ENCODE results near the gene WRAP73.

WRAP73 gene

DNA sequence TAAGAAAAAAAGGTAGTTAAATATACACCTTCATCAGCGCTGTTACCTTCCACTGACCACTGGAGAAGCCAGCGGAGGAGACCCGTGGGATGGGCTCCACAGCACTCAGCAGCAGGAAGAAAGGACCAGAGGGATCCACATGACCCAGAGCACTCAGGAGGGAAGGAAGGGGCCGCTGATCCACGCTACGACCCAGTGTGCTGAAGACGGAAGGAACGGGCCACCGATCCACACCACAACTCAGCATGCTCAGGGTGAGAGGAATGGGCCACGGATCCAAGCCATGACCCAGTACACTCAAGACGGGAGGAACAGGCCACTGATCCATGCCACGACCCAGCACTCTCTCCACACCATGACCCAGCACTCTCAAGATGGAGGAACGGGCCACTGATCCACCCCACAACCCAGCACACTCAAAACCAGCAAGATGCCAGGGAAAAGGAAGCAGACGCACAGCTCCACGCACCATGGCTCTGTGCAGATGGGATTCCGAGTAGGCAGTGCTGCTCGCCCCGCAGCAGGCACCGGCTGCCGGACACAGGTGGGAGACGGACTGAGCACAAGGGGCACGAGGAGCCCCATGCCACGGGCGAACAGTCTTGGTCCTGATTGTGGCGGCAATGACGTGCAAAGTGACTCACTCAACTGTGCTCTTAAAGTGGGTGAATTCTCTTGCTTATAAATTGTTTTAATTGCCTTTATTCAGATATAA is 8.7 kb downstream of the WRAP73 start:
- Histone ChIP-seq H3K4me1 (ENCODE audit: control insufficient read depth in 1 of 2, insufficient read depth in 2 of 2, low read length in 2 of 2) (no peaks in the 10 kb centered on the region), H3K4me3 (ENCODE audit: low read depth in 1 of 2, low read length in 2 of 2) (no peak overlapping the region), H3K27ac (ENCODE audit: low read length) (no peak overlapping the region), H3K36me3 (ENCODE audit: control insufficient read depth in 1 of 2, insufficient read depth in 2 of 2, low read length in 2 of 2) (peaks cover 24 to 63% of the 10 kb centered on the region in 2 donors), H3K9me3 (ENCODE audit: control insufficient read depth in 1 of 2, low read length in 2 of 2) (no peaks in the 10 kb centered on the region), H3K27me3 (ENCODE audit: low read depth, low read length) (no peaks in the 10 kb centered on the region)

DNA sequence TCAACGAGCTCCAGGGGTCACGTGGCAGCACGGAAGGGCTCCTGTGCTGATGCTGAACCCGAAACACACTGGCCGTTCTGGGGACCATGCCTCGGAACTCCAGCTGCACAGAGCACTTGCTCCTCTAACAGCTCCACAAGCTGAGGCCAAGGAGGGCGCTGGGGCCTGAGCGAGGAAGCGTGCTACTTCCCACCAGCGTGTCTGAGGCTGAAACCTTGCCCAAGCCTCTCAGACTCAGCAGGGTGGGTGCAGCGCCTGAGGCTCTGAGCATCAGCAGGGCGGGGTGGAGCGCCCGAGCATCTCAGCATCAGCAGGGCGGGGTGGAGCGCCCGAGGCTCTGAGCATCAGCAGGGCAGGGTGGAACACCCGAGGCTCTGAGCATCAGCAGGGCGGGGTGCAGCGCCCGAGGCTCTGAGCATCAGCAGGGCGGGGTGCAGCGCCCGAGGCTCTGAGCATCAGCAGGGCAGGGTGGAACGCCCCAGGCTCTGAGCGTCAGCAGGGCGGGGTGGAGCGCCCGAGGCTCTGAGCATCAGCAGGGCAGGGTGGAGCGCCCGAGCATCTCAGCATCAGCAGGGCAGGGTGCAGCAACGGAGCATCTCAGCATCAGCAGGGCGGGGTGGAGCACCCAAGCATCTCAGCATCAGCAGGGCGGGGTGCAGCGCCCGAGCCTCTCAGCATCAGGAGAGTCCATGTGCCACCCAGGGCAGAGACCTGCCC is 9.6 kb downstream of the WRAP73 start:
- Histone ChIP-seq H3K27ac (ENCODE audit: low read length) (no peak overlapping the region), H3K9me3 (ENCODE audit: control insufficient read depth in 1 of 2, low read length in 2 of 2) (no peaks in the 10 kb centered on the region), H3K36me3 (ENCODE audit: control insufficient read depth in 1 of 2, insufficient read depth in 2 of 2, low read length in 2 of 2) (peaks cover 21 to 63% of the 10 kb centered on the region in 2 donors), H3K4me3 (ENCODE audit: low read depth in 1 of 2, low read length in 2 of 2) (no peak overlapping the region), H3K27me3 (ENCODE audit: low read depth, low read length) (no peaks in the 10 kb centered on the region), H3K4me1 (ENCODE audit: control insufficient read depth in 1 of 2, insufficient read depth in 2 of 2, low read length in 2 of 2) (no peaks in the 10 kb centered on the region)

DNA sequence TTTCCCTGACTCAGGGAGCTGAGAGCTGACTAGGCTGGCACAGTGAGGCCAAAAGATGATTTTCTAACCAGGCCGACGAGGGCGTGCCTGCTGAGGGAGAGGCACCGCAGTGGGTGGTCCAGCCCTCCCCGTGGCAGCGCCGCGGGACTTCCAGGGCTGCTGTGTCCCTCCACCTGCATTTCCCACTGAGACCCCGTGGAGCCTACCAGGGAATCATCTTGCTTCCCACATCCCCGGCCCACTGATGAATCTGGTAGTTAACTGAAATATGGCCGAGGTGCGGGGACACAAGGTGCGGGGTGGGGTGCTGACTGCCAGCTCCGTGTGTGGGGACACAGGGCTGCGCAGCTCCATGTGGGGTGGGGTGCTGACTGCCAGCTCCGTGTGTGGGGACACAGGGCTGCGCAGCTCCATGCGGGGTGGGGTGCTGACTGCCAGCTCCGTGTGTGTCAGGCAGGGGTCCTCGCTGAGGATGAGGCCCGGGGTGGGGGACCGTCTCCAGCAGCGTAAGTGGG is 10.4 kb downstream of the WRAP73 start:
- Histone ChIP-seq H3K27ac (ENCODE audit: low read length) (no peak overlapping the region), H3K9me3 (ENCODE audit: control insufficient read depth in 1 of 2, low read length in 2 of 2) (no peaks in the 10 kb centered on the region), H3K4me3 (ENCODE audit: low read depth in 1 of 2, low read length in 2 of 2) (no peak overlapping the region), H3K4me1 (ENCODE audit: control insufficient read depth in 1 of 2, insufficient read depth in 2 of 2, low read length in 2 of 2) (no peaks in the 10 kb centered on the region), H3K36me3 (ENCODE audit: control insufficient read depth in 1 of 2, insufficient read depth in 2 of 2, low read length in 2 of 2) (peaks cover 26 to 65% of the 10 kb centered on the region in 2 donors), H3K27me3 (ENCODE audit: low read depth, low read length) (no peaks in the 10 kb centered on the region)

DNA sequence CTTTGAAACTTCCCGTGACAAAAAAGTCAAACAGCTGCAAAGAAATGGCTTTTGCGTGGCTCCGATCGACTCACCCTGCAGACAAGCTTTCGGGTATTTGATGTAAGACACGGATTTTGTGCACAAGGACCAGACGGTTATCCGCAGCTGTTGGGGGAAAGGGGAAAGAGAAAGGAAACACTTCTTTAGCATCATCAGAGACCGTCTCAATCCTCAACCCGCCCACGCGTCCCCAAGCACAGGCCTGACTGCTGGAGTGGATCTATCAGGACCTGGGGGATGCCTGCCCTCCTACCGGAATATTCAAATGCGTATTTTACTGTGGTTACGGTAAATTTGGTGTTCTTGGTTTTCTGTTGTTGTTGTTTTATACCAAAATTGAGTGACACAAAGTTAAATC is 11.2 kb downstream of the WRAP73 start:
- Histone ChIP-seq H3K4me1 (ENCODE audit: control insufficient read depth in 1 of 2, insufficient read depth in 2 of 2, low read length in 2 of 2) (no peaks in the 10 kb centered on the region), H3K4me3 (ENCODE audit: low read depth in 1 of 2, low read length in 2 of 2) (no peak overlapping the region), H3K36me3 (ENCODE audit: control insufficient read depth in 1 of 2, insufficient read depth in 2 of 2, low read length in 2 of 2) (peaks cover 32 to 73% of the 10 kb centered on the region in 2 donors), H3K27ac (ENCODE audit: low read length) (no peak overlapping the region), H3K9me3 (ENCODE audit: control insufficient read depth in 1 of 2, low read length in 2 of 2) (no peaks in the 10 kb centered on the region), H3K27me3 (ENCODE audit: low read depth, low read length) (no peaks in the 10 kb centered on the region)

DNA sequence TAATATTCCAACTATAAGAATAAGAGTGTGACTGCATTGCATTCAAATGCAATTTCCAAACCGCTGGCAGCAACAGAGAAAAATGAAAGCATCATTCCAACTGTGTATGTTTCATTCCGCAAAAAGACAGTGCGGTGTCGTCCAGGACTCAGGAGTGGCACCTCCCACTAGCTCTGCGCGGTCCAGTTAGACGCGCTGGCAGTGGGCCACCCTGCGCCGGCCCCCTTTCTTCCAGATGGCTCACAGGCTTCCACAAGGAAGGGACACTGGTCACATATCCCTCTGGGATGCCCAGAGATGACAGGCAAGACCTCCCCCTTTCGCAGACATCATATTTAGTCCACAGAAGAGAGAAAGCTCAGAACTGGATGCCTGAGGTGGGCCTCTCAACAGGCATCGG is 11.9 kb downstream of the WRAP73 start:
- H3K27ac ChIP-seq (ENCODE audit: low read length) = no peak overlapping the region
- H3K36me3 ChIP-seq (ENCODE audit: control insufficient read depth in 1 of 2, insufficient read depth in 2 of 2, low read length in 2 of 2) = peaks cover 35 to 76% of the 10 kb centered on the region in 2 donors
- no peaks in the 10 kb centered on the region for H3K9me3 ChIP-seq (ENCODE audit: control insufficient read depth in 1 of 2, low read length in 2 of 2)
- H3K27me3 ChIP-seq (ENCODE audit: low read depth, low read length) = no peaks in the 10 kb centered on the region
- H3K4me1 ChIP-seq (ENCODE audit: control insufficient read depth in 1 of 2, insufficient read depth in 2 of 2, low read length in 2 of 2) = no peaks in the 10 kb centered on the region
- H3K4me3 ChIP-seq (ENCODE audit: low read depth in 1 of 2, low read length in 2 of 2) = no peak overlapping the region

DNA sequence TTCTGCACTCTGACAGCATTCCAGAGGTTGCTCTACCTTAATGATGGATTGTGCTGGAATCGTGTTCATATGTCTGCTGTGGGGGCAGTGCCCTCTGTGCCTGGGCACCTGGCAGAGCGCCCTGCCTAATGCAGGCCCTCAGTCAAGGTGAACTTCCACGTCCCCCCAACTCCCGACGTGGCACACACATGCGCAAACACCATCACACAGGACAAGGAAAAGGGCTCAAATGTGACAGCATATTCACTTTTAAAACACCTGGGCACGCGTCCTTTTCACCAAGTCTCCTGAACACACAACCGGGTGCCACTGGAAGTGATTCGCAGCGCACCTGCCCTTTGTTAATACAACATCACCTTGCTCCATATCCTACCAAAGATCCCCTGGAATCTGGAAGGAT is 13.4 kb downstream of the WRAP73 start:
- H3K36me3 ChIP-seq (ENCODE audit: control insufficient read depth in 1 of 2, insufficient read depth in 2 of 2, low read length in 2 of 2) = peaks cover 35 to 87% of the 10 kb centered on the region in 2 donors
- no peak overlapping the region for H3K4me3 ChIP-seq (ENCODE audit: low read depth in 1 of 2, low read length in 2 of 2)
- H3K9me3 ChIP-seq (ENCODE audit: control insufficient read depth in 1 of 2, low read length in 2 of 2) = no peaks in the 10 kb centered on the region
- no peaks in the 10 kb centered on the region for H3K27me3 ChIP-seq (ENCODE audit: low read depth, low read length)
- no peak overlapping the region for H3K27ac ChIP-seq (ENCODE audit: low read length)
- H3K4me1 ChIP-seq (ENCODE audit: control insufficient read depth in 1 of 2, insufficient read depth in 2 of 2, low read length in 2 of 2) = no peaks in the 10 kb centered on the region

DNA sequence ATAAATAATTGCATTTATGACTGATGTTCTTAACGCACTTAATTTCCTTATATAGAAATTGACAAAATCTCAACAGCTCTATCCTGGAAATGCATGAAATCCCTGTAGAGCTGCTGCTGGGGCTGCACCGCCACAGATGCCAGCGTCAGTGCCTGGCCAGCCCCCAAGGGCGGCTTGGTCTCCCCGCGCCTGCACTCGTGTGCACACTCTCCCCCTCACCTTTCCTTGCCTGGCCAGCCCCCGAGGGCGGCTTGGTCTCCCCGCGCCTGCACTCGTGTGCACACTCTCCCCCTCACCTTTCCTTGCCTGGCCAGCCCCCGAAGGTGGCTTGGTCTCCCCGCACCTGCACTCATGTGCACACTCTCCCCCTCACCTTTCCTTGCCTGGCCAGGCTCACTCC is 13.8 kb downstream of the WRAP73 start:
- no peaks in the 10 kb centered on the region for H3K27me3 ChIP-seq (ENCODE audit: low read depth, low read length)
- H3K27ac ChIP-seq (ENCODE audit: low read length) = no peak overlapping the region
- H3K36me3 ChIP-seq (ENCODE audit: control insufficient read depth in 1 of 2, insufficient read depth in 2 of 2, low read length in 2 of 2) = peaks cover 35 to 88% of the 10 kb centered on the region in 2 donors
- H3K4me3 ChIP-seq (ENCODE audit: low read depth in 1 of 2, low read length in 2 of 2) = no peak overlapping the region
- H3K9me3 ChIP-seq (ENCODE audit: control insufficient read depth in 1 of 2, low read length in 2 of 2) = no peaks in the 10 kb centered on the region
- no peaks in the 10 kb centered on the region for H3K4me1 ChIP-seq (ENCODE audit: control insufficient read depth in 1 of 2, insufficient read depth in 2 of 2, low read length in 2 of 2)

DNA sequence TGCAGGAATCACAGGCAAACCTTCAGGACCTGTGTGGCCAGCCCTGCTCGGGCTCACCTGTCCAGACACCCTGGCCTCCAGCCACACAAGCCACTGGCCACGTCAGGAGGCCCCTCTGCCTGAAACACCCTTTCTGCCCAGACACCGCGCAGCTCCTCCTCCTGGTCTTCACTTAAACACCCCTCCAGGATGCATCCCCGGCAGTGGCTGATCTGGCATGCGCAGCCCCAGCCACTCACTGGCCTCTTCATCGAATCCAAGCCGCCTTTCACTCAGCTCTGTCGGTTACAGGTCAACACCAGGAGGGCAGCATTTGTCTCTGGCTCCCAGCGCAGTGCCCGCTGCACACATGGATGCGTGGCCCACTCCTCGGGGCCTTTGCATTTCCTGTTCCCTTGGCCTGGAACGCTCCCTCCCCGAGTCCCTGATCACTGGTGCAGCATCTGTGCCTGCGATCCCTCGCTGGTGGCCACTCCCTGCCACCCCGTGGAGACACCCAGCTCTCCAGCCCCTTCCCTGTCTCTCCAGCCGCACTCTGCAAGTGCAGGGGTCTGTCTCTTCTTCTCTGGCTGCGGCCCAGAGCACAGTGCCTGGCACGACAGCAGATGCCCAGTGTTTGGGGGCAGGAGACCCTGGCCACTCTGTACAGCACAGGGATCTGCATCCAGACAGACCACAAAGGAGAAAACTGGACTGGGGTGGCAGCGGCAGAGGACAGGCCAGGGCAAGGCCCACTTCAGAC is 15.7 kb downstream of the WRAP73 start:
- peaks cover 37 to 93% of the 10 kb centered on the region in 2 donors for H3K36me3 ChIP-seq (ENCODE audit: control insufficient read depth in 1 of 2, insufficient read depth in 2 of 2, low read length in 2 of 2)
- H3K4me3 ChIP-seq (ENCODE audit: low read depth in 1 of 2, low read length in 2 of 2) = no peak overlapping the region
- H3K4me1 ChIP-seq (ENCODE audit: control insufficient read depth in 1 of 2, insufficient read depth in 2 of 2, low read length in 2 of 2) = no peaks in the 10 kb centered on the region
- H3K27me3 ChIP-seq (ENCODE audit: low read depth, low read length) = no peaks in the 10 kb centered on the region
- no peak overlapping the region for H3K27ac ChIP-seq (ENCODE audit: low read length)
- H3K9me3 ChIP-seq (ENCODE audit: control insufficient read depth in 1 of 2, low read length in 2 of 2) = no peaks in the 10 kb centered on the region

DNA sequence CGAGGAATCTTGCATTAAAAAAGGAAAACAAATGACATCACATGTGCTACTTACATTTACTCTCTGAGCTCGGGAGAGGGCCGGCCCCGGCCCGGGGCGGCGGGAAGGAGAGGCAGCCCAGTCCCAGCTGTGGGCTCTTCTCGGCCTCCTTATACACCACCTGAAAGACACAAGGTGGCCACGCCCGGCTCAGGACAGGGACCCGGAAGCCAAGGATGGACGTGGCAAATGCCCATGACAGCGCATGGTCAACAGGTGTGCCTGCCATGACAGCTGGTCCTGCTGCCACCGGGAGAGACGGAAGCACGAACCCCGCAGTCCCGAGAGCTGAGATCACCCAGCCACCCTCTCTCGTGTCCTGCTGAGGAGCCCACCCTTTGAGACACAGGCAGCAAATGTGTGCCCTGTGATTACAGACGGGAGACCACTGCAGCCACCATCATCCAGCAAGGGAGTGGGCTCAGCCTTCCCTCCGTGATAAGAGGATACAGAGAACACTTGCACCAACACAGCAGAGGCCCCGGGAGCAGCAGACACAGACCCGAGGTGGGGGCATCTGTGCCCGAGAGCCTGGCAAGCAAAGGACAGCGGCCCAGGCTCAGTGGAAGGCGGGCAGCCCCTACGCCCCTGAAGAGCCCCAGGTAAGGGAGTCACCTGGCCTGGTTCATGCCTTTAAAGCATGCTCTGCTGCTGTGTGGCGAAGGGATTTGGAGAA is 16.4 kb downstream of the WRAP73 start:
- Histone ChIP-seq H3K4me1 (ENCODE audit: control insufficient read depth in 1 of 2, insufficient read depth in 2 of 2, low read length in 2 of 2) (no peaks in the 10 kb centered on the region), H3K27ac (ENCODE audit: low read length) (no peak overlapping the region), H3K9me3 (ENCODE audit: control insufficient read depth in 1 of 2, low read length in 2 of 2) (no peaks in the 10 kb centered on the region), H3K4me3 (ENCODE audit: low read depth in 1 of 2, low read length in 2 of 2) (no peak overlapping the region), H3K36me3 (ENCODE audit: control insufficient read depth in 1 of 2, insufficient read depth in 2 of 2, low read length in 2 of 2) (peaks cover 38 to 99% of the 10 kb centered on the region in 2 donors), H3K27me3 (ENCODE audit: low read depth, low read length) (no peaks in the 10 kb centered on the region)

DNA sequence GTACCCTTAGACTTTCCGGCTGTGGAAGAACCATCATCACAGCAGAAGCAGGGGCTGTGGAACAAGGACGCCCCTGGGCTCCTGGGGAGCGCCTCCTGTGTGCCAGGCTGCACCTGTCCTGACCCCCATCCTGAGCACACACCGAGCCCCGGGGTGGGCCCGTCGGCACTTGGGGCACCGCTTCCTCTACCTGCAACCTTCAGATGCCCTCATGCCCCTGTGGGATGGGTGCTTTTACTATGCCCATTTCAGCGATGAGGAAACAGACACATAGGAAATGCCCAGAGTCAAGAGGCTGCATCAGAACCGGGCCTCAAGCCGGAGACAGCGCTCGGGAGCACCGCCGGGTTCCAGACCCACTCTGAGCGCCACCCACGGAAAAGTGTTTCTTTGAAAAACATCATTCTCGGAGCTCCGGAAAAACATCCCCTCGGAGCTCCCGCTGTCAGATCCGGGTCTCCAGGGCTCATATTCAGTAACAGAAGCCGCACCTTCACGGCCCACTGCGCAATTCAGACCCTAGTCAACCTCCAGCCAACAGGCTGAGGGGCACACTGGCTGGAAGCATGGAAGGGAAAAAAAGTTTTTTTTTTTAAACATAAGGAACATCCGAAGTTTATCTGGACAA is 17.1 kb downstream of the WRAP73 start:
- Histone ChIP-seq H3K4me3 (ENCODE audit: low read depth in 1 of 2, low read length in 2 of 2) (no peak overlapping the region), H3K27me3 (ENCODE audit: low read depth, low read length) (no peaks in the 10 kb centered on the region), H3K9me3 (ENCODE audit: control insufficient read depth in 1 of 2, low read length in 2 of 2) (no peaks in the 10 kb centered on the region), H3K36me3 (ENCODE audit: control insufficient read depth in 1 of 2, insufficient read depth in 2 of 2, low read length in 2 of 2) (peaks cover 38 to 99% of the 10 kb centered on the region in 2 donors), H3K4me1 (ENCODE audit: control insufficient read depth in 1 of 2, insufficient read depth in 2 of 2, low read length in 2 of 2) (no peaks in the 10 kb centered on the region), H3K27ac (ENCODE audit: low read length) (no peak overlapping the region)

Measured in muscle layer of duodenum (tissue), 2 donors.